K562 (cell line): ENCODE measurements around the gene AMZ1. TPM values are rescaled to one million over a fixed set of nuclear protein-coding genes. Genes with fewer than 3 reads are reported as not detected.

Experiments used
- CREM ChIP-seq: IDR thresholded peaks from 2 replicates; pipeline ENCODE4 v1.6.1; 2014; ENCODE audit warnings: antibody characterized with exemption, low read depth
- E2F6 ChIP-seq, 2 experiments: IDR thresholded peaks; 2 replicates each; pipeline ENCODE4 v1.6.1; 2011; ENCODE audit warnings: borderline replicate concordance in 1 of 2, control low read depth in 1 of 2, low read depth in 1 of 2, low read length in 1 of 2, mild to moderate bottlenecking in 1 of 2, mixed read lengths in 1 of 2, moderate library complexity in 1 of 2; ENCODE audit not compliant: insufficient read depth in 1 of 2, insufficient read length in 1 of 2, poor library complexity in 1 of 2, severe bottlenecking in 1 of 2; ENCODE audit errors: extremely low read depth in 1 of 2
- EHMT2 ChIP-seq: fragments of 450-650 bp; IDR thresholded peaks from 2 replicates; pipeline ENCODE4 v1.6.1; 2018; ENCODE audit warnings: antibody characterized with exemption
- ESRRB ChIP-seq: fragments of 250-450 bp; sonication (Bioruptor Pico); IDR thresholded peaks from 2 replicates; pipeline ENCODE4 v1.5.0; 2020; ENCODE audit warnings: mild to moderate bottlenecking, moderate library complexity, borderline replicate concordance
- HMBOX1 ChIP-seq: sonication (generic); IDR thresholded peaks from 2 replicates; pipeline ENCODE4 v1.6.1; 2016
- L3MBTL2 ChIP-seq: fragments of 450-650 bp; IDR thresholded peaks from 2 replicates; pipeline ENCODE4 v1.6.1; 2016; ENCODE audit warnings: mild to moderate bottlenecking, moderate library complexity
- LEF1 ChIP-seq: fragments of 450-650 bp; IDR thresholded peaks from 2 replicates; pipeline ENCODE4 v1.6.1; 2016; ENCODE audit warnings: mild to moderate bottlenecking
- NFIC ChIP-seq: fragments of 450-650 bp; IDR thresholded peaks from 2 replicates; pipeline ENCODE4 v1.6.1; 2017; ENCODE audit warnings: mild to moderate bottlenecking, inconsistent platforms
- PCBP1 ChIP-seq: fragments of 200-400 bp; formaldehyde crosslinking; IDR thresholded peaks from 2 replicates; pipeline ENCODE4 v1.6.1; 2018; ENCODE audit warnings: mild to moderate bottlenecking, low read depth, low read length; ENCODE audit not compliant: poor library complexity, severe bottlenecking
- RAD21 ChIP-seq, 2 experiments: fragments of 250-450 bp in 1 of 2; fragments of 450-650 bp in 1 of 2; sonication (Bioruptor Pico) in 1 of 2; formaldehyde crosslinking in 1 of 2; IDR thresholded peaks in 1 of 2; conservative IDR thresholded peaks in 1 of 2; 2 replicates each; pipeline versions ENCODE4 v1.4.0 to v1.8.0; 2020 to 2022; ENCODE audit warnings: mild to moderate bottlenecking in 2 of 2, moderate library complexity in 1 of 2
- RFX7 ChIP-seq: fragments of 250-450 bp; sonication (Bioruptor Pico); IDR thresholded peaks from 2 replicates; pipeline ENCODE4 v1.5.1; 2021; ENCODE audit warnings: mild to moderate bottlenecking
- TOE1 ChIP-seq, 2 experiments: fragments of 450-650 bp in 1 of 2; sonication (generic) in 1 of 2; formaldehyde crosslinking in 1 of 2; IDR thresholded peaks; 2 replicates each; pipeline versions ENCODE4 v1.7.1 to v1.8.0; 2016 to 2022; ENCODE audit warnings: borderline replicate concordance in 2 of 2, mild to moderate bottlenecking in 2 of 2, antibody characterized with exemption in 1 of 2, inconsistent platforms in 1 of 2, low read depth in 1 of 2, missing genetic modification reagents in 1 of 2, moderate library complexity in 1 of 2
- USF2 ChIP-seq: sonication (generic); formaldehyde crosslinking; IDR thresholded peaks from 2 replicates; pipeline ENCODE4 v1.5.0; 2020; ENCODE audit warnings: missing genetic modification reagents
- ZBTB33 ChIP-seq: sonication (generic); formaldehyde crosslinking; IDR thresholded peaks from 2 replicates; pipeline ENCODE4 v1.8.1; 2023; ENCODE audit warnings: mild to moderate bottlenecking, missing genetic modification reagents
- ZFP91 ChIP-seq: sonication (generic); formaldehyde crosslinking; IDR thresholded peaks from 2 replicates; pipeline ENCODE4 v1.8.0; 2022; ENCODE audit warnings: mild to moderate bottlenecking, missing genetic modification reagents
- ZFPM2 ChIP-seq: fragments of 250-450 bp; sonication (Bioruptor Pico); IDR thresholded peaks from 2 replicates; pipeline ENCODE4 v1.5.1; 2022; ENCODE audit warnings: mild to moderate bottlenecking
- ZNF23 ChIP-seq: fragments of 250-450 bp; sonication (Bioruptor Pico); IDR thresholded peaks from 2 replicates; pipeline ENCODE4 v1.4.0; 2020; ENCODE audit warnings: mild to moderate bottlenecking
- polyA plus RNA-seq, 8 experiments: library from polyadenylated mRNA; depleted of rRNA in 4 of 8; stranded (reverse) in 5 of 8; unstranded in 3 of 8; fragments of >200 nt; fragmentation: Nextera tagmentation in 2 of 8; fragmentation: Illumina TruSeq in 1 of 8; extraction: Ambion mirVana in 2 of 8; extraction: Trizol in 1 of 8; gene quantifications; 2 replicates each; pipeline versions ENCODE4 v1.2.1 to v1.2.3, GENCODE V29; 2011 to 2014; ENCODE audit warnings: inconsistent platforms in 1 of 8, missing spikeins in 1 of 8
- total RNA-seq, 7 experiments: library from RNA; depleted of rRNA in 6 of 7; stranded (reverse); fragments of >200 nt in 6 of 7; fragmentation: Illumina TruSeq in 2 of 7; extraction: Trizol in 2 of 7; gene quantifications; 2 replicates each; pipeline versions ENCODE4 v1.2.1 to v1.2.3, GENCODE V29; 2011 to 2021; ENCODE audit warnings: low replicate concordance in 1 of 7
- TF ChIP-seq, protein P1 (sequence below): fragments of 450-650 bp; IDR thresholded peaks from 2 replicates; pipeline ENCODE4 v1.6.1; 2016

The AMZ1 gene
- total and polyA plus RNA-seq, 9 of the 15 experiments (the other 6 are each of a cell fraction or from before 2014, with no cell fraction given): not detected

- TF ChIP-seq RAD21 (CRISPR knock-in tag; conservative IDR thresholded peaks at IDR 0.05 in 1 of 2, IDR thresholded peaks at IDR 0.05 in 1 of 2) (peak; percentile 24 to 51; a peak in 3 of 4 replicates), PCBP1 (no peak), ZFPM2 (CRISPR knock-in tag) (no peak), TOE1 (IDR thresholded peaks at IDR 0.05; ENCODE audit: borderline replicate concordance) (no peak), TOE1 (CRISPR knock-in tag; IDR thresholded peaks at IDR 0.05; ENCODE audit: borderline replicate concordance, low read depth) (0 out of 2 replicates have a peak, but pooled peaks have one; percentile 45), USF2 (CRISPR knock-in tag) (peak; percentile 24; the same call in 1 of the 2 replicates), RFX7 (CRISPR knock-in tag) (no peak), E2F6 (IDR thresholded peaks at IDR 0.05; ENCODE audit: borderline replicate concordance in 1 of 2, extremely low read depth in 1 of 2, insufficient read depth in 1 of 2, insufficient read length in 1 of 2, low read depth in 1 of 2, low read length in 1 of 2, poor library complexity in 1 of 2, severe bottlenecking in 1 of 2) (peak in 1 of 2 experiments; percentile 21), ZNF23 (CRISPR knock-in tag) (no peak), ZBTB33 (CRISPR knock-in tag) (peak; percentile 44; the same call in 1 of the 2 replicates), EHMT2 (0 out of 2 replicates have a peak, but pooled peaks have one; percentile 38), ESRRB (CRISPR knock-in tag) (no peak), CREM (0 out of 2 replicates have a peak, but pooled peaks have one; percentile 46), LEF1 (peak; percentile 47; the same call in 1 of the 2 replicates), L3MBTL2 (peak; percentile 20; the same call in 1 of the 2 replicates), NFIC (peak; percentile 91), ZFP91 (CRISPR knock-in tag) (peak; percentile 92), HMBOX1 (peak; percentile 94)
- TF ChIP-seq, protein P1, sequence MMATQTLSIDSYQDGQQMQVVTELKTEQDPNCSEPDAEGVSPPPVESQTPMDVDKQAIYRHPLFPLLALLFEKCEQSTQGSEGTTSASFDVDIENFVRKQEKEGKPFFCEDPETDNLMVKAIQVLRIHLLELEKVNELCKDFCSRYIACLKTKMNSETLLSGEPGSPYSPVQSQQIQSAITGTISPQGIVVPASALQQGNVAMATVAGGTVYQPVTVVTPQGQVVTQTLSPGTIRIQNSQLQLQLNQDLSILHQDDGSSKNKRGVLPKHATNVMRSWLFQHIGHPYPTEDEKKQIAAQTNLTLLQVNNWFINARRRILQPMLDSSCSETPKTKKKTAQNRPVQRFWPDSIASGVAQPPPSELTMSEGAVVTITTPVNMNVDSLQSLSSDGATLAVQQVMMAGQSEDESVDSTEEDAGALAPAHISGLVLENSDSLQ: peak; percentile 51
Measured at GRCh38 chr7:2760098-2760889, 72.3 kb downstream of the AMZ1 start (continued).
